22Rv1 (cell line): ENCODE data around the gene TCN2.

Experiments
- H3K27ac ChIP-seq: fragments of 450-650 bp; 2 replicates; pipeline ENCODE4 v1.5.1; 2017
- ZFX ChIP-seq: fragments of 450-650 bp; IDR thresholded peaks from 2 replicates; pipeline ENCODE4 v1.6.1; 2017; ENCODE audit warnings: antibody characterized with exemption, borderline replicate concordance
- TF ChIP-seq, protein P1 (sequence below): fragments of 450-650 bp; IDR thresholded peaks from 2 replicates; pipeline ENCODE4 v1.5.1; 2017; ENCODE audit warnings: mild to moderate bottlenecking

TCN2 gene

DNA sequence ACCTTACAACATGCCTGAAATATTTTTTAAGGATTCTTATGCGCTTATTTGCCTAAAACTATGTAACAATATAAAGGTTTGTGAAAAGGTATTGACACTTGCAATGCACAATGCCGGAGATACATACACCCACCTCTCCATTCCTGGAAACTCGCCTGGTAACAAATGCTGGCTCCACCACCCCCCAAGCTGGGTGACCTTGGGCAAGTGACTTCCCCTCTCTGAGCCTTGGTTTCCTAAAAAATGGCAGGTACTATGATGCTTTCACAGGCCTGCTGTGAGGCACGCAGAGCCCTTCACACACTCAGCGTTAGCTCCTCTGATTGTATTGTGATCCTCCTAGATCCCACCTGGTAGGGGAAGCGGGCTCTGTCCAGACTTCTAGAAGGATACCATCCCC is 34.8 kb upstream of the TCN2 start:
- peak overlapping the region; percentile 91 for H3K27ac ChIP-seq

GRCh38 chr22:30572840-30573593 is 34.0 kb upstream of the TCN2 start:
- peak overlapping the region; percentile 91 for H3K27ac ChIP-seq
- TF ChIP-seq, protein P1, sequence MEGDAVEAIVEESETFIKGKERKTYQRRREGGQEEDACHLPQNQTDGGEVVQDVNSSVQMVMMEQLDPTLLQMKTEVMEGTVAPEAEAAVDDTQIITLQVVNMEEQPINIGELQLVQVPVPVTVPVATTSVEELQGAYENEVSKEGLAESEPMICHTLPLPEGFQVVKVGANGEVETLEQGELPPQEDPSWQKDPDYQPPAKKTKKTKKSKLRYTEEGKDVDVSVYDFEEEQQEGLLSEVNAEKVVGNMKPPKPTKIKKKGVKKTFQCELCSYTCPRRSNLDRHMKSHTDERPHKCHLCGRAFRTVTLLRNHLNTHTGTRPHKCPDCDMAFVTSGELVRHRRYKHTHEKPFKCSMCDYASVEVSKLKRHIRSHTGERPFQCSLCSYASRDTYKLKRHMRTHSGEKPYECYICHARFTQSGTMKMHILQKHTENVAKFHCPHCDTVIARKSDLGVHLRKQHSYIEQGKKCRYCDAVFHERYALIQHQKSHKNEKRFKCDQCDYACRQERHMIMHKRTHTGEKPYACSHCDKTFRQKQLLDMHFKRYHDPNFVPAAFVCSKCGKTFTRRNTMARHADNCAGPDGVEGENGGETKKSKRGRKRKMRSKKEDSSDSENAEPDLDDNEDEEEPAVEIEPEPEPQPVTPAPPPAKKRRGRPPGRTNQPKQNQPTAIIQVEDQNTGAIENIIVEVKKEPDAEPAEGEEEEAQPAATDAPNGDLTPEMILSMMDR, result no peak
- no peak for TF ChIP-seq ZFX

More for the DNA sequence above, 34.8 kb upstream of the TCN2 start:
- TF ChIP-seq ZFX, result no peak
- TF ChIP-seq, protein P1, result no peak

- H3K27ac ChIP-seq, result peak overlapping the region; percentile 91
- no peak for TF ChIP-seq ZFX
- TF ChIP-seq, protein P1, result no peak
Measured at GRCh38 chr22:30573594-30574094, 33.3 kb upstream of the TCN2 start.

DNA sequence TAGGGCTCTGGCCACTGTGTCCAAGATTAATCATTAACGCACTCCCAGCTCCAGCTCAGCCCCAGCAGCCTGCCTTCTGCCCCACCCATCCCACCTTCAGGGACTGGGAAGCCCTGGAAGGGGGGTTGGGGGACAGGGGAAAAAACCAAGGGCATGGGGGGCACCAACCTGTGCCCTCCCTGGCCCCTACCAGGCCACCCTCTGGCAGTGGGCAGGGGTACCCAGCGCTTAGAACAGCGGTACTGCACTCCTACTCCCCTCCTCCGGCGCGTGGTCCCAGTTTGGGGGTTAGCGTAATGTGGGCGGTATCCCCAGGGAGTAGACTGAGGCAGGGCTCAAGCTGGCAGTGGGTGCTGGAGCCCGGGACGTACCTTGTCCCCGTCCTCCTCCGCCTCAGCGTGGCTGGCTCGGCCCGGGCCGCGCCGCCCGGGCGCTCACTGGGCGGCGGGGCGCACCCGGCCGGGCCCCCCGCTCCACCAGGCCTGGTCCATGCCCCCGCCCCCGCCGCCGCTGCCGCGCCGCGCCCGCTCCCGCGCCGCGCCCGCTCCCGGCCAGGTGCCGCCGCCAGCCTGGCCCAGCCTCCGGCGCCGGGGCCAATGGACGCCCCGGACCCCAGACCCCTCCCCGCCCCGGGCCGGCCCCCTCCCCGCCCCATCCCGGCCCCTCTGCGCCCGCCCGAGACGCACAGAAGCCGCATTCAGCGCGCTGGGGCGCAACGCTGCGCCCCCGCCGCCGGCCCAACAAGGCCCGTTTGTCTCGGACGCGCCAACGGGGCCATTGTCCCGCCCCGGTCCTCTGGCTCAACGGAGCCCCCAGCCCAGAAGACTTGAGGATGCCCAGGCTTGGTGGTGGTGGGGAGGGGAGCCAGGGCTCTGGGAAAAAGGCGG is 32.6 kb upstream of the TCN2 start, which contains the start of gene GAL3ST1:
GAL3ST1 (minus strand) TSS at position 571 of the 887 bp plus-strand sequence. CDS start 17,273 bp downstream, outside the sequence.
- no peak for TF ChIP-seq ZFX
- TF ChIP-seq, protein P1, result no peak
- H3K27ac ChIP-seq, result peak within 1 kb of the TSS; percentile 91

- H3K27ac ChIP-seq, result peak overlapping the region; percentile 91
- no peak for TF ChIP-seq ZFX
- TF ChIP-seq, protein P1, result peak; percentile 19; the same call in 1 of the 2 replicates
Measured at GRCh38 chr22:30574997-30575671, 31.8 kb upstream of the TCN2 start.

- H3K27ac ChIP-seq, result peak overlapping the region; percentile 91
- TF ChIP-seq, protein P1, result no peak
- TF ChIP-seq ZFX, result no peak
Measured at GRCh38 chr22:30575859-30576258, 31.1 kb upstream of the TCN2 start.
